IMR-90 (cell line): ENCODE results near the gene COG7. TPM values are rescaled to one million over a fixed set of nuclear protein-coding genes. Genes with fewer than 3 reads are reported as not detected.

ENCODE experiments used
- ATAC-seq: fragments of 200-7000 bp; cut with Tn5 transposase; 2 replicates; pipeline ENCODE4 v1.9.1; 2020; ENCODE audit warnings: low read depth, mild to moderate bottlenecking, moderate library complexity
- BruUV-seq: library from RNA; stranded (reverse); fragments of 400-500 nt; replicated peaks from 2 replicates; lab custom pipeline; 2021; lab: Mats Ljungman, UMichigan
- CTCF ChIA-PET: fragments of 300-600 bp; formaldehyde crosslinking; extraction: SDS; loops from one replicate; lab custom pipeline; 2021; ENCODE audit warnings: antibody characterized with exemption; lab: Yijun Ruan, JAX
- POLR2A ChIA-PET: fragments of 300-600 bp; sonication (Branson Sonifier 250); formaldehyde crosslinking; loops from one replicate; lab custom pipeline; 2022; ENCODE audit warnings: antibody characterized with exemption; ENCODE audit not compliant: unreplicated experiment; lab: Charles Lee
- DNase-seq: peaks from one replicate; pipeline ENCODE4 v3.0.0; 2013
- H2AFZ ChIP-seq: replicated peaks from 2 replicates; pipeline ENCODE3; 2013; ENCODE audit warnings: low read length, mild to moderate bottlenecking; ENCODE audit not compliant: poor library complexity
- H2AK5ac ChIP-seq: 2 replicates; pipeline ENCODE4 v1.6.1; 2013; ENCODE audit warnings: low read depth, low read length, inconsistent platforms
- H2AK9ac ChIP-seq: replicated peaks from 2 replicates; pipeline ENCODE3; 2013; ENCODE audit warnings: mild to moderate bottlenecking, low read depth, low read length, moderate library complexity; ENCODE audit not compliant: poor library complexity
- H2BK120ac ChIP-seq: 2 replicates; pipeline ENCODE4 v1.6.1; 2013; ENCODE audit warnings: low read depth, low read length, inconsistent platforms
- H2BK15ac ChIP-seq: 3 replicates; pipeline ENCODE4 v1.6.1; 2013; ENCODE audit warnings: low read depth, low read length, inconsistent platforms
- H2BK20ac ChIP-seq: 2 replicates; pipeline ENCODE4 v1.6.1; 2013; ENCODE audit warnings: low read depth, mild to moderate bottlenecking, inconsistent platforms, low read length, moderate library complexity
- H2BK5ac ChIP-seq: 2 replicates; pipeline ENCODE4 v1.6.1; 2013; ENCODE audit warnings: mild to moderate bottlenecking, low read depth, low read length, inconsistent platforms; ENCODE audit not compliant: poor library complexity, severe bottlenecking
- H3K14ac ChIP-seq: replicated peaks from 2 replicates; pipeline ENCODE4 v1.6.1; 2013; ENCODE audit warnings: low read depth, low read length, inconsistent platforms
- H3K18ac ChIP-seq: 2 replicates; pipeline ENCODE4 v1.6.1; 2013; ENCODE audit warnings: low read depth, low read length, control low read depth
- H3K23ac ChIP-seq: 2 replicates; pipeline ENCODE4 v1.6.1; 2013; ENCODE audit warnings: low read depth, low read length, inconsistent platforms
- H3K27ac ChIP-seq: 2 replicates; pipeline ENCODE4 v1.5.1; 2013; ENCODE audit warnings: mild to moderate bottlenecking, control low read depth, low read length; ENCODE audit not compliant: insufficient read depth
- H3K27me3 ChIP-seq: 2 replicates; pipeline ENCODE4 v1.6.1; 2013; ENCODE audit warnings: low read length; ENCODE audit not compliant: control insufficient read depth, insufficient read depth
- H3K36me3 ChIP-seq: 2 replicates; pipeline ENCODE4 v1.6.1; 2013; ENCODE audit warnings: low read length, mixed read lengths; ENCODE audit not compliant: control insufficient read depth, insufficient read depth
- H3K4ac ChIP-seq: 2 replicates; pipeline ENCODE4 v1.6.1; 2013; ENCODE audit warnings: low read depth, low read length, inconsistent platforms
- H3K4me1 ChIP-seq: 2 replicates; pipeline ENCODE4 v1.6.1; 2013; ENCODE audit warnings: low read length, mixed read lengths; ENCODE audit not compliant: control insufficient read depth, insufficient read depth
- H3K4me2 ChIP-seq: 2 replicates; pipeline ENCODE4 v1.6.1; 2013; ENCODE audit warnings: low read depth, mild to moderate bottlenecking, control low read depth, low read length, moderate library complexity
- H3K4me3 ChIP-seq: 2 replicates; pipeline ENCODE4 v1.5.1; 2013; ENCODE audit warnings: low read depth, mild to moderate bottlenecking, control low read depth, low read length, moderate library complexity; ENCODE audit not compliant: insufficient read depth
- H3K56ac ChIP-seq: 2 replicates; pipeline ENCODE4 v1.6.1; 2013; ENCODE audit warnings: low read length, inconsistent platforms; ENCODE audit not compliant: insufficient read depth; ENCODE audit errors: extremely low read depth
- H3K79me1 ChIP-seq, 2 experiments: 2 replicates each; pipeline ENCODE4 v1.6.1; 2013; ENCODE audit warnings: low read length in 2 of 2, inconsistent platforms in 1 of 2, low read depth in 1 of 2
- H3K9ac ChIP-seq: 2 replicates; pipeline ENCODE4 v1.6.1; 2013; ENCODE audit warnings: low read depth, low read length, control low read depth
- H3K9me1 ChIP-seq: 2 replicates; pipeline ENCODE4 v1.6.1; 2013; ENCODE audit warnings: low read length, inconsistent platforms; ENCODE audit not compliant: insufficient read depth
- H3K9me3 ChIP-seq: 2 replicates; pipeline ENCODE4 v1.6.1; 2013; ENCODE audit warnings: low read length; ENCODE audit not compliant: control insufficient read depth, insufficient read depth
- H4K20me1 ChIP-seq: 2 replicates; pipeline ENCODE4 v1.6.1; 2013; ENCODE audit warnings: low read length, inconsistent platforms; ENCODE audit not compliant: insufficient read depth
- H4K5ac ChIP-seq: 2 replicates; pipeline ENCODE4 v1.6.1; 2013; ENCODE audit warnings: mild to moderate bottlenecking, low read depth, low read length, control low read depth
- H4K8ac ChIP-seq, 2 experiments: 2 replicates each; pipeline ENCODE4 v1.6.1; 2013; ENCODE audit warnings: low read depth in 2 of 2, low read length in 2 of 2, control low read depth in 1 of 2, inconsistent platforms in 1 of 2
- H4K91ac ChIP-seq: 2 replicates; pipeline ENCODE4 v1.6.1; 2013; ENCODE audit warnings: low read depth, low read length, inconsistent platforms; ENCODE audit not compliant: insufficient read depth
- BHLHE40 ChIP-seq: fragments of 150-350 bp; IDR thresholded peaks from 2 replicates; pipeline ENCODE4 v1.6.1; 2016; ENCODE audit warnings: mild to moderate bottlenecking, low read depth, low read length
- MXI1 ChIP-seq: IDR thresholded peaks from 2 replicates; pipeline ENCODE4 v1.6.1; 2012; ENCODE audit warnings: low read depth, mild to moderate bottlenecking, low read length, moderate library complexity, borderline replicate concordance
- NFE2L2 ChIP-seq: fragments of 150-350 bp; IDR thresholded peaks from 2 replicates; pipeline ENCODE4 v1.6.1; 2016; ENCODE audit warnings: low read depth, mild to moderate bottlenecking, low read length
- POLR2A ChIP-seq: IDR thresholded peaks from 2 replicates; pipeline ENCODE4 v1.6.1; 2012; ENCODE audit warnings: mild to moderate bottlenecking, low read depth, low read length
- RCOR1 ChIP-seq: IDR thresholded peaks from 2 replicates; pipeline ENCODE4 v1.6.1; 2012; ENCODE audit warnings: mild to moderate bottlenecking, low read length, improper control_type of control experiment; ENCODE audit not compliant: insufficient replicate concordance
- WGBS, 2 experiments: methylation state at CpG; one replicate each; pipeline versions ENCODE4 v1.1.5 to v1.1.7; 2013; ENCODE audit warnings: missing lambda C conversion rate in 2 of 2; ENCODE audit not compliant: insufficient read length in 1 of 2; ENCODE audit errors: extremely low coverage in 2 of 2; 5-methylcytosine and 5-hydroxymethylcytosine counted together
- dilution Hi-C: fragments of 300-500 bp; cut with HindIII; formaldehyde crosslinking; loops from one replicate; pipeline ENCODE4 v1.14.3; 2018; ENCODE audit warnings: low sequenced_read_pairs; ENCODE audit not compliant: unreplicated experiment
- in situ Hi-C: fragments of 300-500 bp; cut with MboI; formaldehyde crosslinking; loops from 3 replicates; pipeline ENCODE4 v1.14.3; 2019; ENCODE audit warnings: low sequenced_read_pairs, inconsistent platforms, mixed read lengths
- intact Hi-C: fragments of 100-400 bp; cut with micrococcal nuclease; formaldehyde crosslinking; loops from 2 replicates; pipeline ENCODE4 v1.10.0; 2022
- polyA plus RNA-seq, 3 experiments: library from polyadenylated mRNA; depleted of rRNA; stranded (reverse); fragments of >200 nt; gene quantifications; 2 replicates each; pipeline ENCODE4 v1.2.3, GENCODE V29; 2012; ENCODE audit warnings: low replicate concordance in 1 of 3
- total RNA-seq: library from RNA; depleted of rRNA; stranded (reverse); fragments of >200 nt; gene quantifications from 2 replicates; pipeline ENCODE4 v1.2.3, GENCODE V29; 2012
- TF ChIP-seq, protein P1 (sequence below): fragments of 150-350 bp; IDR thresholded peaks from 2 replicates; pipeline ENCODE4 v1.6.1; 2017; ENCODE audit warnings: mild to moderate bottlenecking, antibody characterized with exemption, low read length, low read depth

COG7 gene
- total and polyA plus RNA-seq, 2 of the 4 experiments (the other 2 are of a cell fraction) = 28.5 to 43.7 TPM

DNA sequence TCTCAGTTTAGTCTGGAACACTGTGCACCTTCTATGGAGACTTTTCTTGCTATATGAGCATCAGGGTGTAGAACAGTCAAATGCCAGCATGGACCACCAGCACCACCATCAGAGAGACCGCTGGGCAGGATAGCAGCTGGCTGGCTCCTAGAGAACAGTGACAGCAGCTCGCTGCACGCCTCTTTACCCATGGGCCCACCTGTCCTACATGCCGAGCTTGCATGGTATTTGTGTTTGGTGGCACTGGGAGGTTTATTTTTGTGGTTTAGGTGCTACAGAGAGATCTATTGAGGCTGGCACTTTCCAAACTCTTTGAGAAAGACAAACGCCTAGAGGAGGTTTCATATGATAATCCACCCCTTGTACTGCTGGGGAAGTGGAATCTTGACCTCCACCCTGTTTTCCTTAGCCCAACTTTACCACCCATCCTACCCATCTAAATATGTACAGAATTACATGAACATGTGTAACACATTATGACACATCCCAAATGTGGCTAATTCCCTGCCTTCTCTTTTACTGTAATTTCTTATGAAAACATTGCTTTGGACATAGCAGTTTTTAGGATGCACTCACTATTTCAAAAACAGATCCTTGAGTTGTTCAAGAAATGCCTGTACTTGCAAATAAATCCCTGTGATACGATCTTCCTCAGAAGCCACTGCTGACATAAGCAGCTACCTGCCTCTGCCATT, 46.3 kb downstream of the COG7 start:
- TF ChIP-seq POLR2A = no peak
- TF ChIP-seq MXI1 = no peak
- TF ChIP-seq, protein P1, sequence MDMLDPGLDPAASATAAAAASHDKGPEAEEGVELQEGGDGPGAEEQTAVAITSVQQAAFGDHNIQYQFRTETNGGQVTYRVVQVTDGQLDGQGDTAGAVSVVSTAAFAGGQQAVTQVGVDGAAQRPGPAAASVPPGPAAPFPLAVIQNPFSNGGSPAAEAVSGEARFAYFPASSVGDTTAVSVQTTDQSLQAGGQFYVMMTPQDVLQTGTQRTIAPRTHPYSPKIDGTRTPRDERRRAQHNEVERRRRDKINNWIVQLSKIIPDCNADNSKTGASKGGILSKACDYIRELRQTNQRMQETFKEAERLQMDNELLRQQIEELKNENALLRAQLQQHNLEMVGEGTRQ = no peak
- no peak for TF ChIP-seq NFE2L2
- no peak for TF ChIP-seq BHLHE40
- no peak for TF ChIP-seq RCOR1
- Histone ChIP-seq H3K14ac (no peak overlapping the region), H3K79me1 (0 out of 4 replicates have a peak, but pooled peaks cover 0 to 3% of the 10 kb centered on the region in 2 experiments), H3K4me1 (peaks cover 16% of the 10 kb centered on the region), H3K4me3 (no peak overlapping the region), H2AFZ (no peak overlapping the region), H2AK5ac (no peak overlapping the region), H3K56ac (no peak overlapping the region), H2AK9ac (no peak overlapping the region), H2BK5ac (no peak overlapping the region), H3K9me3 (no peaks in the 10 kb centered on the region), H4K8ac (no peak overlapping the region), H3K27me3 (no peaks in the 10 kb centered on the region), H2BK15ac (no peak overlapping the region), H3K36me3 (peaks cover 51% of the 10 kb centered on the region), H3K4ac (no peak overlapping the region), H3K9ac (no peak overlapping the region), H2BK20ac (no peak overlapping the region), H3K18ac (no peak overlapping the region; the same call in 1 of the 2 replicates), H3K4me2 (no peak overlapping the region), H2BK120ac (no peak overlapping the region), H3K9me1 (peaks cover 9% of the 10 kb centered on the region; the same call in 1 of the 2 replicates), H4K20me1 (no peaks in the 10 kb centered on the region), H3K27ac (peak overlapping the region; percentile 8; the same call in 1 of the 2 replicates), H4K91ac (no peak overlapping the region), H4K5ac (no peak overlapping the region), H3K23ac (no peak overlapping the region)
- dilution Hi-C loops (no loop called here), intact Hi-C loops (no loop called here), in situ Hi-C loops (no loop called here)
- no TSS peak for BruUV-seq
- ChIA-PET CTCF (interaction anchor here (2.0 kb wide), 1 partner anchor 28 kb away, joined by 5 read pairs; no protein-coding TSS in a partner anchor), POLR2A (interaction anchor here (0.5 kb wide), 1 partner anchor 29 kb away, joined by 4 read pairs; no protein-coding TSS in a partner anchor)
- no CpG with 5 or more reads among the region's 6 CpGs for WGBS, 2 experiments
- ATAC-seq = no peak
- DNase-seq = no peak
